Activated effector memory CD4-positive, alpha-beta T cell treated with anti-CD3 and anti-CD28 coated beads, Interleukin-2, amount 50 U/mL, for 16 hours (primary cell): ENCODE measurements around the gene CLN6.
"Not testable (repeated sequence)": the region's sequence is repeated elsewhere in the genome, so short reads cannot be mapped to it uniquely, and the experiment has no call there.

Experiments used
- DNase-seq: peaks from one replicate; pipeline ENCODE4 v3.0.0-alpha.2; 2020

CLN6 gene

DNA sequence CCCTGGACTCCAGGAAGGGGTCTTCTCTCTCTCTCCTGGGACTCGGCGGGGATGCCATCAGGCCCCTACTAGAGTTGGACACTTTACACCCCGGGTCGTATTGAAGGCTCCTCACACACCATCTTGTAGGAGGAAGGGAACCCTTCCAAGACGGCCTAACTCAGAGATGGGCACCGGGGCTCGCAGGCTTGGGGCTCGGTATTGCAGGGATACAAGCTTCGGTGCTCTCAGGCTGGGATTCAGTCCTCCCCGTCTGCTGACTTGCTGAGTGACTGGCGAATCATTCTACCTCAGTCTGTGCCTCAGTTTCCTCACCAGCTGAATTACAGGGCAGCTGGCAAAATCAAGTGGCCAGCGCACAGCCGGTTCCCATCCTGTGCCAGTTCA, 24.0 kb downstream of the CLN6 start:
- no peak for DNase-seq

DNA sequence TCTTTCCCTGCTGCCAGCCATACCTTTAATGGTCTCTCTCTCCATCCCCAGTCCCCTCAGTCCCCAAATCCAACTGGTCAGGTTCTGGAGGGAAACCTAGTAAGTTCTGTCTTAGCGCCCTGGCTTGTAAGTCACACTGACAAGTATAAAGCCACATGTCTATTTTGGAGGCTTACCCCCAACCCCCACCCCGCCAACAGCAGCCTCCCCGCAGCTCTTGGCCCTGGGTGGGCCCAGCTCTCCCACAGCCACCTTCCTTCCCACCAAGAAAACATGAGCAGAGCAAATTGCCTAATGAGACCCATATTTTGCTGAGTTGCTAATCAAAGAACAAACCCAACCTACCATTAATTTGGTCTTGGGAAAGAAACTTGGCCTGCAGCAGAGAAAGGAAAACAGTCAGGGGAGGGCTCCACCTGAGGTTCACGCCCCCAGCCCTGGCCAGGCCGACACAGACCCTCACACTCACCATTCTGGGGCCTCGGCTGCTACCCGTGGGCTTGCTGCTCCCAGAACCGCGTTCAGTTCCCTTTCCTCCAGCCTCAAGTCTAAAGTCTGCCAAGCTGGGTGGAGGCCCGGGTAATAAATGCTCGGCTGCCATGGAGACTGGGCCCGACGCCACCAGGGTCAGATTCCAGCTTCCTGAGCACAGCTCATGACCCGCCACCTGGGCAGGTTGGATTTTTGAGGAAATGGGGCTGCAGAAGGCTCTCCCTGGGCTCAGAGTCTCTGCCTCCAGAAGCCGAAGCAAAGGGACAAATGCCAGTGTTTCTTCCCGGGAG, 24.6 kb downstream of the CLN6 start, which contains the start of gene CALML4:
CALML4 (minus strand) TSS at position 557 of the 782 bp plus-strand sequence; CDS start at position 472, 85 bp downstream.
- DNase-seq, result peak; percentile 42

GRCh38 chr15:68204361-68204760, 25.2 kb downstream of the CLN6 start:
- DNase-seq, result no peak

DNA sequence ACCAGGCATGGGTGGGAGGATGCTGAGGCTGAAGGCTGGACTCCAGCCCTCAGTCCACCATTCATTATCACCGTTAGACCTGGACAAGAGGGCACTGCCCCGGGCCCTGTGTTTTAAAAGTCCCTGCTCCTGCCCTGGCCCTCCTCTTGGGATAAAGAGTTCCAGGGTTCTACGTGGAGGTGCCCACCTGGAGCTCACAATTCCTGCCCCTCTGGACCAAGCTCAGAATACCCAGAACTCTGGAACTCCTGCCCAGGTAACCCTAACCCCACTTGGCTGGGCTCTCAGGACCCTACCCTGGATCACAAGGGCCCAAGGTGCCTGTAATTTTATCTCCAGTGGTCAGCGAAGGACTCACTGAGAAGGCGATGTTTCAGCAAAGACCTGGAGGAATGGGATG, 25.6 kb downstream of the CLN6 start:
- DNase-seq, result peak; percentile 42

GRCh38 chr15:68203486-68203885, 26.0 kb downstream of the CLN6 start:
- no peak for DNase-seq

GRCh38 chr15:68202994-68203393, 26.5 kb downstream of the CLN6 start:
- not testable (repeated sequence) for DNase-seq

GRCh38 chr15:68201879-68202261, 27.7 kb downstream of the CLN6 start:
- no peak for DNase-seq

DNA sequence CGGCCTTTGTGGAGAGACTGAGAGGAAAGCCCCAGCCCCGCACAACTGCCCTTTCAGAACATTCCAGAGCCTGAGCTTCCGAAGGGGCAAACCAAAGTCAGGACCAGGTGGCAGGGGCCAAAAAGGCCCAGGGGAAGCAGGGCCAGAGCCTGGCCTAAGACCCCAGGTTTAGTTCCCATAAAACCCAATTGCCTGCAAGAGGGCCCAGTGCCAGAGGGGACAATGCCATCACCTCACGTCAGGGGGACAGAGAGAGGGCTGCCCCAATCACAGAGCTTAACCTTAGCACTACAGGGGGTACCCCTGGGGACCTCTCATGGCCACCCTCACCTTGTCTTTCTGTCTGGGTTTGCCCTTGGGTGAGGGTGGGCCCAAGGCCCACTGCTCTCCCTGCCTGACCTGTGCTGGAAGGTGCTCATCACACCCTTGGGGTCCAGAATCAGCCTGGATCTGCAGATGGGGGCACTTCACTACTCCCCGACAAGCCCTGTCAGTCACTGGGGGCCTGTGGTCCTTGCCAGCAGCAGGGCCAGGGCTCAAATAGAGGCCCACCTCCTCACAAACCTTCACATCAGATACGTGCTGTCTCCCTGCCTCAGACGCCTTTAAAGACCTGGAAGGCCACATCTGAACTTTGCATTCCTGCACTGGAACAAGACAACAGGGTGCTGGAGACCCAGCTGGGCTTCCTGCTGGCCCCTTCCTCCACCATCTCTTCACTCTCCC, 28.2 kb downstream of the CLN6 start:
- DNase-seq, result peak; percentile 41

- peak; percentile 55 for DNase-seq
Observed at GRCh38 chr15:68200016-68200861, 29.3 kb downstream of the CLN6 start.

DNA sequence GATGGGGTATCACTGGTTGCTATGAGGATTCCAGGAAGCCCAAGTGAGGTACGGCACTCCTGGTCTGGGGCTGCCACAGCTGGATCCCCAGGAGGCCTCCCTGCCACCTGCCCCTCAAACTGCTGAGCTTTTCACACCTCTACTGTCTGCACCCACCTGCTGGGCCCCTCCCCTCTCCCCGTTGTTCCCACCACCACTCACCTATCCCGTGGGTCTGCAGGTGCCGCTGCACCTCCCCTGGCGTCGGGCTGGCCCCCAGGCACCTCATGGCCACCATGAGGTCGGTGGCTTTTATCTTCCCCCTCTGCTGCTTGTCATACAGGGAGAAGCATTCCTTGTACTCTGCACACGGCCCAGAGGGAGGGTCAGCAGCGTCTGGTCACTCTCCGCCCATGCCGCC, 30.2 kb downstream of the CLN6 start:
- no peak for DNase-seq

DNA sequence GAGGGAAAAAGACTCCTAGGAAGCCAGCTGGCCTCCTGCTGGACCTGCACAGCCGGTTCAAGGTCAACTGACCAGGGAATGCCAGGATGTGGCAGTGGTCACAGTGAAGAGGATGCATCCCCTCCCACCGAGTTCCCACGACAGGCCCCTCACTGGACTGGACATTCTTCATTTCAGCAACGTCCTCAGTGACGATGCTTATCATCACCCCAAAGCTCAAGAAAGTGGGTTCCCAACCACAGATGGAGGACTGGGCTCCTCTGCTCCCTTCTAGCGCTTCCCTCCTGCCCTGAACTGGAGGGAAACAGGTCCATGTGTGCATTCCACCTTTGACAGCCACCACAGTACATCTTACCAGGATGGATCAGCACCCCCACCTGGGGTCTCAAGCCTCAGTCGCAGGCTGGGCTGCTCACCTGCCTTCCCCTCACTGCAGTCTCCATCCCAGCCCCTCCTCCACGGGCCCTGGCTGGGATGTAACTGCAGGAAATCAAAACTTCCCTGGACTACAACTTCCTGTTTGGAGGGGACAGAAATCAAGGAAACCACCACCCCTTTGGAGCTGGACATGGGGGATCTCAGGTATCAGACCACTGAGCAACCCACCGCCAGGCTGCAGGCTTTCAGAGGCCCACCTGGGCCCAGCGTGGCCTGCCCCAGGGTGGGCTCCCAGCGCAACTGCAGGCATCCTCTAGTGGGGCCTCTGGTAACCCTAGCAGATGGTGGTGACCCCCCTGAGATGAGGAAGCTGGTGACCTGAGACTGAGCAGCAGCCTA, 31.7 kb downstream of the CLN6 start:
- DNase-seq, result peak; percentile 48

DNA sequence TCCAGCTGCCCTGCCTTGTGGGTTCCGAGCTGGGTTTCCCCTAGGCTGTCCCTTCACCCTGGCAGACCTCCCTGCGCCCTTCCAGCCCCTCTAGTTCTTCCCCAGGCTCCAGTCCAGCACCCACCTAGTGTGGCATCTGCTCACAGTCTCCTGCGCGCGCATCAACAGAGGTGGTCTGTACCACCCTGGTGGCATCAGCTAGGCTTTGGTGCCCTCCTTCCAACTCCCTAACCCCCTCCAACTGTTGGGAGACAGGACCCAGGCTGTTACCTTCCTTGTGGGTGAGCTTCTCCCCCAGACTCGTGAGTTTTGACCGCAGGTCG, 32.4 kb downstream of the CLN6 start:
- DNase-seq, result no peak

DNA sequence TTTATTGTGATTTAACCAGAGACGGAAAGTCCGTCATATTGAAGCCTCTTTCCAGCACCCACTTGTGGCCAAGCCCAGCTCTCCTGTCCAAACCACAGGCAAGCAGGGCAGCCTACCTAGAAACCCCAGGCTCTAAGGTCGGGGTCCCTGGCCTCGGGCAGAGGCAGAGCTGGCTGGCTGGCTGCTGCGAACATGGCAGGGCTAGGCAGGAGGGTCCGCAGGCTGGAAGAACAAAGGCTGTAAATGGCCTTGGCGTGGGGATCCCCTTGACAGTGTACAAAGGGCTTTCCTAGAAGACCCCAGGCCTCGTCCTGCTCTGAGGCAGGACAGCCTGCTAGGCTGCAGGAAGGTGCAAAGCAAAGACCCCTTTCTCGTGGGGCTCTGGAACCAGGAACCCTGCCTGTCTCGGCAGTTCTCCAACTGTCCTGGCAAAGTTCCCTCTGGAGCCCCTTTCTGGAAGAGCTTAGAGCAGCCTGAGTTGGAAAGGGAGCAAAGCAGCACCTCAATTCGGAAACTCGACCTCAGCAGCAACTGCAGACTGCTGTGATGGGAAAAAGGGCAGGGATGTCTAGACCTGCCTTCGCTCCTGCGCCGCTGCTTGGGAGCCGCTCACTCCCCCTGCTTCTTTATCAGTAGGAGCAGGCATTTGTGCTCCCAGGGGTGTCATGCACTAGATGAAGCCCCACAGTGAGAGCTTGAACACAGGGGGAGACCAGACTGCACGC, 32.9 kb downstream of the CLN6 start:
- DNase-seq, result no peak

DNA sequence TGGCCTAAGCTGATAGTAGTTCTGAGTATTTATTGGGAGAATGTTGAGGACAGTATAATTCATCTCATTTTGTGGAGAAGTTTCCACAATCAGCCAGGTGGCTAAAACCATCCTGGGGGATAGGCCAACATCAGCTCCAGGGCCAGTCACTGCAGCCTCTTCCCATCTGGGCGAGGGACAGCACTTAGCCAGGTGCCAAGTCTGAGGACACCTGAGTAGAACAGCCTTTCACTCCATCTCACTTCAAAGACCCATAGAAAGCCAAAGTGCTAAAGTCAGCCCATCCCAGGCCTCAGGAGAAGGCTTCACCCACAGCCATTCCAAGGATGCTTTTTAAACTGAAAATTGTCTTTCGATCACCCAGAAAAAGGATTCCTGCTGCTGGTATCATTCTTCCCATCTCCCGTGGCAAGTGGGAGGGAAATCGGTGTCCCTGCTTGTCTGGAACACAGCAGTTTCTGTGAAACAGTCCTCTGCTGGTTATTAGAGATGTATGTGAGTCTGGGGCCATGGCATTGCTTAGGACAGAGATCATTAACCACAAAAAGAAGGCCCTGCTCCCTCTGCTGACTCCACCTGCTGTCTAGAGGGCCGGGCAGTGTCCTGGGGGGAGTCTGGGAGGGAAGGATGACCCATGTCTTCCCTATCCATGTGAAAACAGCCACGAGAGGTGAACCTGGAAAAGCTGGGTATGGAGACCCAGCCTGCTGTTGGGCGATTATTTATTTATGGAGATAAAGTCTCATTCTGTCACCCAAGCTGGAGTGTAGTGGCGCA, 34.0 kb downstream of the CLN6 start:
- no peak for DNase-seq

GRCh38 chr15:68192804-68193486, 36.6 kb downstream of the CLN6 start:
- DNase-seq, result no peak

DNA sequence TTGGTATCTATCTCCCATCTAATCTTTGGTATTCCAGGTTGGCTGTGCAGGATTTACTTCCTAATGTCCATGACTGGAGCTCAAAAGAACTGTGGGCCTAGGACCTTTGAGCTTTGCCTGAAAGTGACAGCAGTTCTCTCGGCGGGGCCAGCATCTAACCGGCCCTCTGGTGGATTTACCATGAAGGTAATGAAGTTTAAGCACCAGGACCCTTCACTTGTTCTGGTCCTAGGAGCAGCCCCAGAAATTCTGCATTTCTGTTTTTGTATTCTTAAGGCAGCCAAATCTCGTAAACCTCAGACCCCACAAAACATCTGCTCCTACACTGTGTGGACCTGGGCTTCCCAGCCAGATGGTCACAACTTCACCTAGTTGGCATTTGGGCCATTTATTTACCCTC, 37.4 kb downstream of the CLN6 start:
- DNase-seq, result no peak

DNA sequence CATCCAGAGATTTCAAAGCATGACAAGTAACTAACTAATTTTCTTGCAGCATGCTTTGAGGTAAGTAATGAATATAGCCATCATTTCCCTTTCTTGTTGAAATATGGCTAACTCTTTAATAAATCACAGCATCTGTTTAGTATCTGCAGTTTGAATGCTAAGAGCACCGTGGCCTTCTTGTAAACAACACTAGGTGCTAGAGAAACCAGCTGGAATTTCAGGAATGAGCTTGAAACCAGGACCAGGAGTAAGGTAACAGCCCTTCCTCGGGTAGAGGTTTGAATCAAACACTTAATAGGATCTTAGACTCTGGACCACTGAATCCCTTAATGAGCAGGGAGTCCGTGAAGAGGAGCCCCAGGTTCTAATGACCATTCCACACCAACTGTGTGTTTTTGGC, 38.0 kb downstream of the CLN6 start:
- DNase-seq, result no peak

GRCh38 chr15:68190048-68190447, 39.5 kb downstream of the CLN6 start:
- DNase-seq, result no peak

DNA sequence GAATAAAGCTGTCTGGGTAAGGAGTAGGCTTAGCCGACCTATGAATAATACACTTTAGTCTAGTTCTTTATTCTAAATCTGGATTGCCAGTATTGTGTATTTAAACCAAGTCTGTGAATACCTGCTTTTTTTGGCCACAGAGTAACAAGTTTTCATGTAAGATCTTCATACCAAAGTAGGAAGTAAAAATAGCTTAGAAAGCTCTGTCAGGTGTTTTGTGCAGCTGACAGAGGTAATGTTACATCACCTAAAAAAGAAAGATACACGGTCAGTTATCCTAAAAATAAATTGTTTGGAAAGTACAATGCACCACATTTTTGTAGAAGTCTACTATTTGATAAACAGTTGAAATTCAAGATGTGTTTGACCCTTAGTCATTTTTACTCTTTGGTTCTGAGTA, 40.9 kb downstream of the CLN6 start:
- DNase-seq, result no peak

GRCh38 chr15:68187559-68187958, 42.0 kb downstream of the CLN6 start:
- DNase-seq, result no peak
